Central memory CD4-positive, alpha-beta T cell (primary cell): Measurements from ENCODE around the gene MBOAT1.
"Not testable (repeated sequence)": the region's sequence is repeated elsewhere in the genome, so short reads cannot be mapped to it uniquely, and the experiment has no call there.

Source experiments
- DNase-seq: peaks from one replicate; pipeline ENCODE4 v3.0.0; 2022
- total RNA-seq, 3 experiments: gene quantifications; one replicate each; lab custom pipeline; 2026; lab: John Stamatoyannopoulos, UW

MBOAT1 gene
- total RNA-seq = 10.5 to 48.8 (median 40.6) reads per million in 3 experiments

GRCh38 chr6:20212392-20213111, at the start of gene MBOAT1:
MBOAT1 (minus strand) TSS chr6:20212469; CDS start chr6:20212234, 235 bp downstream.
- peak; percentile 65 for DNase-seq

GRCh38 chr6:20261685-20262084, 49.4 kb upstream of the MBOAT1 start:
- no peak for DNase-seq

- no peak for DNase-seq
These were observed 48.1 kb upstream of the MBOAT1 start for GRCh38 chr6:20260360-20260759.

DNA sequence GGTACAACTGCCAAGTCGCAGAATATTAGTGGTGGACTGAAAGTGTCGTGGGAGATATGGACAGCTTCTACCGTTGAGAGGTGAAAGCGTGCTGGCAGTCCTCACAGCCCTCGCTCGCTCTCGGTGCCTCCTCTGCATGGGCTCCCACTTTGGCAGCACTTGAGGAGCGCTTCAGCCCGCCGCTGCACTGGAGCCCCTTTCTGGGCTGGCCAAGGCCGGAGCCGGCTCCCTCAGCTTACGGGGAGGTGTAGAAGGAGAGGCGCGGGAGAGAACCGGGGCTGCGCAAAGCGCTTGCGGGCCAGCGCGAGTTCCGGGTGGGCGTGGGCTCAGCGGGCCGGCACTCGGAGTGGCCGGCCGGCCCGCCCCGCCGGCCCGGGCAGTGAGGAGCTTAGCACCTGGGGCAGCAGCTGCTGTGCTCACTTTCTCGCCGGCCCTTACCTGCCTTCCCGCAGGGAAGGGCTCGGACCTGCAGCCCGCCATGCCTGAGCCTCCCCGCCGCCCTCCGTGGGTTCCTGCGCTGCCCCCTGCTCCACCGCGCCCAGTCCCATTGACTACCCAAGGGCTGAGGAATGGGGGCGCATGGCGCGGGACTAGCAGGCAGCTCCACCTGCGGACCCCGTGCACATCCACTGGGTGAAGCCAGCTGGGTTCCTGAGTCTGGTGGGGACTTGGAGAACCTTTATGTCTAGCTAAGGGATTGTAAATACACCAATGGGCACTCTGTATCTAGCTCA, 47.2 kb upstream of the MBOAT1 start:
- DNase-seq = no peak

DNA sequence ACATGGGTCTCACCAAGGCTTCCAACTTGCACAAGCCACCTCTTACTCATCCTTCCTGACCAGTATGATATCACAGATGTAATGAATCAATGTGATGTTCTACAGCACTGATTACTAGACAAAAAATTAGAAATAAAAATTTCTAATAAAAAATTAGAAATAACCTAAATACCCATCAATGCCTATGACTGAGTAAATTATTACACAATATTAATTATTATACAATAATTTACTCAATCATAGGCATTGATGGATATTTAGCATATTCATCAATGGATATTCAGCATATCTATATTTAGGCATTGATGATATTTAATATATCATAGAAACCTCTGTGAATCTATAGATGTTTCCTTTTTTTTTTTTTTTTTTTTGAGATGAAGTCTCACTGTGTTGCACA, 43.2 kb upstream of the MBOAT1 start:
- no peak for DNase-seq

DNA sequence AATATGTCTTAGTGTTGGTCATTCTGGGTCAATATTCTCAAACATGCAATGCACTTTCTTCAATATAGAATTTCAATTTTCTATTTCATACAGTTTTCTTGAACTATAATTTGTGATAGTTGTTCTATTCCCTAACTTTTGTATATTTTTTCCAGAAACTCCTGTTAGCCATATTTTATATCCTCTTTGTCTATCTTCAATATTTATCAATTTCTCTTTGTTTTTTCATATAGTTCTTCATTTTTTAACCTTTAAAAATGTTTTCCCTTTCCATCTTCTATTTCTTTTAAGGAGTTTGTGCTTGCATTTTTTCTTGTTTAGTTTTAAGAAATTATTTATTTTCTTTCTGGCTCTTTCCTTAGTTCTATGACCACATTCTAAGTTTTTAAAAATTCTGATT, 42.0 kb upstream of the MBOAT1 start:
- no peak for DNase-seq

GRCh38 chr6:20253021-20253420, 40.8 kb upstream of the MBOAT1 start:
- no peak for DNase-seq

- no peak for DNase-seq
These were observed 40.0 kb upstream of the MBOAT1 start for GRCh38 chr6:20252311-20252710.

- DNase-seq = no peak
These were observed 39.3 kb upstream of the MBOAT1 start for GRCh38 chr6:20251525-20251924.

- no peak for DNase-seq
These were observed 33.9 kb upstream of the MBOAT1 start for GRCh38 chr6:20246125-20246524.

DNA sequence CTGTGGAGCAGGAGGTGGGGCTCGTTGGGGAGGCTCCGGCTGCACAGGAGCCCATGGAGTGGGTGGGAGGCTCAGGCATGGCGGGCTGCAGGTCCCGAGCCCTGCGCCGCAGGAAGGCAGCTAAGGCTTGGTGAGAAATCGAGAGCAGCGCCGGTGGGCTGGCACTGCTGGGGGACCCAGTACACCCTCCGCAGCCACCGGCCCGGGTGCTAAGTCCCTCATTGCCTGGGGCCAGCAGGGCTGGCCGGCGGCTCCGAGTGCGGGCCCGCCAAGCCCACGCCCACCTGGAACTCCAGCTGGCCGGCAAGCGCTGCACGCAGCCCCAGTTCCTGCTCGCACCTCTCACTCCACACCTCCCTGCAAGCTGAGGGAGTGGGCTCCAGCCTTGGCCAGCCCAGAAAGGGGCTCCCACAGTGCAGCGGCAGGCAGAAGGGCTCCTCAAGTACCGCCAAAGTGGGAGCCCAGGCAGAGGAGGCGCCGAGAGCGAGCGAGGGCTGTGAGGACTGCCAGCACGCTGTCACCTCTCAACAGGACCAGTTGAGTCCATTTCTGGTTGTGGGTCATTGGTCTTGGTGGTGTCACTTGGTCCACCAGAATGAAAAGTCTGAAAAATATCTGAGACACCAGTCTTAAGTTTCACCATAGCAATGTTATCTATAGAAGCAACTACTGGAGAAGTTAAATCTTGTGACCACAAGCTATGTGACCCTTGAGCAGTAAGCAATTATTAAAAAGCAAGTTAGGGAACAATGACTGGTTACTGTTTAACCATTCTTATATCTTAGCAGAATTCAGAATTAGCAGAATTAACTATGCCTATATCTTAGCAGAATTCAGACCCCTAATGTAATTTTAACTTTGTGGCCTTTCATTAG, 32.8 kb upstream of the MBOAT1 start:
- DNase-seq = not testable (repeated sequence)

DNA sequence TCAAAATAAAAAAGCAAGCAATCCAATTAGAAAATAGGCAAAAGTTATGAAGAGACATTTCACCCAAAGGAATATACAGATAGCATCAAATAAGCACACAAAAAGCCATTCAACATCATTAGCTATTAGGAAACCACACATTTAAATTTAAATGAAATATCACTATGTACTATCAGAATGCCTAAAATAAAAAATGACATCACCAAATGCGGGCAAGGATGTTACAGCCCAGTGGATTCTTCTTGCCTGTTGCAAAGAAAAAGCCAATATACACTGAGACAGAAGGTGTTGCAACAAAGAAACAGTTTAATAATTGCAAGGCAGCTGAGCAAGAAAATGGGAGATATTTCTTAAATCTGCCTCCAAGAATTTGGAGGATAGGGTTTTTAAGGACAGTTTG, 31.0 kb upstream of the MBOAT1 start:
- no peak for DNase-seq

DNA sequence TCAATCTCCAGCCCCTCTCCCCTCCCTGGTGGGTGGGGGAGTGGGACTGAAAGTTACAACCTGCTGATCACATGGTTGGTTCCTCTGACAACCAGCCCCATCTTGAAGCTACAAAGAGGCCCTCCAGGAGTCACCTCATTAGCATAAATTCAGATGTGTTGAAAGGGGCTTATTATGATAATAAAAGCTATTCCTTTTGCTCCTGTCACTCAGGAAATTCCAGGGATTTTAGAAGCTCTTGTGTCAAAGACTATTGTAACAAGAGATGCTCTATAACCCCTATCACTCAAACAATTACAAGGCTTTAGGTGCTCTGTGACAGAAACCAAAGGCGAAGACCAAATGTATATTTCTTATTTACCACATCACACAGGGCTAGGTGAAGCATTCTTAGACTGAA, 30.1 kb upstream of the MBOAT1 start:
- no peak for DNase-seq

GRCh38 chr6:20241102-20241501, 28.8 kb upstream of the MBOAT1 start:
- no peak for DNase-seq

DNA sequence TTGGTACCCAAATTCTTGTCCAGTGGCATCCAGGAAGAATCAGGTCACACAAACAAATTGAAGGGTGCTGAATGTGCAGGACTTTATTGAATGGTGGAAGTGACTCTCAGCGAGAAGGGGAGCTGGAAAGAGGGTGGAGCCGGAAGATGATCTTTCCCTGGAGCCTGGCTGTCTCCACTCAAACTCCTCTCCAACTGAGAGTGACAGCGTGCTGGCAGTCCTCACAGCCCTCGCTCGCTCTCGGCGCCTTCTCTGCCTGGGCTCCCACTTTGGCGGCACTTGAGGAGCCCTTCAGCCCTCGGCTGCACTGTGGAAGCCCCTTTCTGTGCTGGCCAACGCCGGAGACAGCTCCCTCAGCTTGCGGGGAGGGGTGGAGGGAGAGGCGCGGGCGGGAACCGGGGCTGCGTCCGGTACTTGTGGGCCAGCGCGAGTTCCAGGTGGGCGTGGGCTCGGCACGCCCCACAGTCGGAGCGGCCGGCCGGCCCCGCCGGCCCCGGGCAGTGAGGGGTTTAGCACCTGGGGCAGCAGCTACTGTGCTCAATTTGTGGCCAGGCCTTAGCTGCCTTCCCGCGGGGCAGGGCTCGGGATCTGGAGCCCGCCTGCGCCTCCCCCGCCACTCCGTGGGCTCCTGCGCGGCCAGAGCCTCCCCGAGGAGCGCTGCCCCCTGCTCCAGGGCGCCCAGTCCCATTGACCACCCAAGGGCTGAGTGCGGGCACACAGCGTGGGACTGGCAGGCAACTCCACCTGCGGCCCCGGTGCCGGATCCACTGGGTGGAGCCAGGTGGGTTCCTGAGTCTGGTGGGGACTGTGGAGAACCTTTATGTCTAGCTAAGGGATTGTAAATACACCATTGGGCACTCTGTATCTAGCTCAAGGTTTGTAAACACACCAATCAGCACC, 26.7 kb upstream of the MBOAT1 start:
- DNase-seq = no peak

DNA sequence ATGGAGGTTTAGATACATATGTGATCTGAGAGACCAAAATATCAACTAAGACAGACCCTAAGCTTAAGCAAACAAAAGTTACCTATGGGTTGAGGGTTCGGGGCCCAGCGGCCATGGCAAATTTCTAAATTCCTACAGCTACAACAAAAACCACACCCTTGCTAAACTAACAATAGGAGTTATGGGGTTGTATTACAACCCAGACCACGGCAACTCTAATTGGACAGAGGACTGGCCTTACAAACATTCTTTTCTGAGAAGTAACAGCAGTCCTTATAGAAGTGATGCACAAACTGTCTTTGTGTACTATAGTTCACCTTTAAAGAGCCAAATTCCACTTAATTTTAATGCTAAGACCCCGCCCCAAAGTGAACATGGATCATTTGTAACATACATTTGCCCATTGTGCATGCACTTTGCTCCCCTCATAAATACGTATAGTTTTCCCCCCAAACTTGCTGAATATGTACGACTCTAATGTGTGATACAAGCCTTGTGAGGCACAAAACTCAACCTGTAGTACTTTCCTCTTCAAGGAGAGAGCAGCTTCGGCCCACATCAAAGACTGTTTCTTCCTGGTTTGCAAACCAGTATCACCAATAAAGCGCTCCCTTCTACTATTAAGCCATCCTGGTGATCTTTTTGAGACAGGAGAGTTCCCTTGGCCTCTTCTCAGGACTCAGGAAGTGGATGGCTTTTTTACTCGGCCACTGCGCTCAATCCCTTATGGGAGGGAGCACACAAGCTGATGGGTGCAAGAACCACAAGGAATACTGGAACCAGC, 25.6 kb upstream of the MBOAT1 start:
- no peak for DNase-seq

DNA sequence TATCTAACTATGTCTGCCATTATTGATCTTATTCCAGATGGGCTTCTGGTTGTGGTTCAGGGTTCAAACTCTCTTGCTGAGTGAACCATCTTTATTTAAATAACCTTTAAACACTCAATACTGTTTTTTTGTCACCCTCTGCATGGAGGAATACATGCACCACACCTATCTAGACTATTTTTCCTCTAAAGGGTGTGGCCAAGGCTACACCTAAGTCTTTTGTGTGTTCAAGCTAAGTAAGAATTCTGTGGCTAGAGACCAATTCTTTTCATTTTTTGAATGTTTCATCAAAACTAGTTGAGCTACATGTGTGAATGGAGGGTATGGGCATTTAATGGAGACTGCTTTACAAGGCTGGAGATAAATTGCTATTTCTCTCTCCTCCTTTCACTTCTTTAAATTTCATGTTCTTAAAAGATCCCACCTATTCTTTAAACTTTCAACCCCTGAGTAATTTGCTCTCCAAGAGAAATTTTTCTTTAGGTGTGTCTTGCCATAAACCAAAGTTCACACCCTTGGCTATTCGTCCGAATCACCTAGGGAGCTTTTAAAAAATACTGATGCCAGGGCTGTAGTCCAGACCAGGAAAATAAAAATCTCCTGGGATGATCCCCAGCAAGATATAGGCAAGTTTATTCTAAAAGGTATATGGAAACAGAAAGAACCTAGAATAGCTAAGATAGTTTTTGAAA, 24.8 kb upstream of the MBOAT1 start:
- no peak for DNase-seq

GRCh38 chr6:20236344-20236743, 24.1 kb upstream of the MBOAT1 start:
- no peak for DNase-seq

DNA sequence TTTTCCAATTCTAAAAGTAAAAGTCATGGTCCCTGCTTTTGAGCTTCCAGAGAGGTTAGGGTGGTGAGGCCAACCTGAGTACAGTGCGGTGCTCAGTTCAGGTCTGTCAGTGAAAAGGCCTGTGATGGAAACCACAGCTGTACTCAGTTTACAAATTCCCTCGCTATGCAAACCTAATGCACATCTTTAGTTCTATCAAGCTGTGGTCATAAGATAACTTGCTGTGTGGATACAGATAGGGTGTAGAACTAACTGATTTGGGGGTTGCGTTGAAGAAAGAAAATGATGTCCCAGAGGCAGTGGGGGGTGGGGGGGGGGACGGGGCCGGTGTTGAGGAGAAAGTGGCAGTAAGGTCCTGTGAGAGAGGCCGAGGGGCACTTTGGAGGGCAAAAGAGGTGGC, 22.8 kb upstream of the MBOAT1 start:
- DNase-seq = no peak

DNA sequence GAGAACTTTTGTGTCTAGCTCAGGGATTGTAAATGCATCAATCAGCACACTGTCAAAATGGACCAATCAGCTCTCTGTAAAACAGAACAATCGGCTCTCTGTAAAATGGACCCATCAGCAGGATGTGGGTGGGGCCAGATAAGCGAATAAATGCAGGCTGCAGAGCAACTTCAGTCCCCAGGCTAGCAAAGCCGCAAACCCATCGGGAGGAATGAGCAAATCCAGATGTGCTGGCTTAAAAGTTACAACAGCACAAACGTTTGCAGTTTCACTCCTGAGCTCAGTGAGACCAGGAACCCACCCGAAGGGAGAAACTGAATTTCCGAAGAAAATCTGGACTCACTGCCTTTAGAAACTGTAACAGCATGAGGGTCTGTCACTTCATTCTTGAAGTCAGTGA, 21.9 kb upstream of the MBOAT1 start:
- no peak for DNase-seq
